Endodermal cell (in vitro differentiated cells): ENCODE data around the gene CSAD. TPM values are rescaled to one million over a fixed set of nuclear protein-coding genes. Genes with fewer than 3 reads are reported as not detected.
"Not testable (repeated sequence)": the region's sequence is repeated elsewhere in the genome, so short reads cannot be mapped to it uniquely, and the experiment has no call there.

Experiments used
- DNase-seq: peaks from one replicate; pipeline ENCODE4 v3.0.0-alpha.2; 2017
- H3K27ac ChIP-seq: 2 replicates; pipeline ENCODE4 v1.5.1; 2013; ENCODE audit warnings: mild to moderate bottlenecking, low read depth, low read length, moderate library complexity
- H3K27me3 ChIP-seq: 2 replicates; pipeline ENCODE4 v1.6.1; 2013; ENCODE audit warnings: mild to moderate bottlenecking, low read length, moderate library complexity; ENCODE audit not compliant: insufficient read depth, control insufficient read depth, poor library complexity, severe bottlenecking
- H3K36me3 ChIP-seq: 2 replicates; pipeline ENCODE4 v1.7.0; 2013; ENCODE audit warnings: mild to moderate bottlenecking, low read length, moderate library complexity; ENCODE audit not compliant: control insufficient read depth, insufficient read depth
- H3K4me1 ChIP-seq: one replicate; pipeline ENCODE4 v1.7.0; 2013; ENCODE audit warnings: low read length; ENCODE audit not compliant: control insufficient read depth, insufficient read depth
- H3K4me3 ChIP-seq: 2 replicates; pipeline ENCODE4 v1.5.1; 2013; ENCODE audit warnings: mild to moderate bottlenecking, low read length, moderate library complexity
- H3K9ac ChIP-seq: 2 replicates; pipeline ENCODE4 v1.6.1; 2013; ENCODE audit warnings: mild to moderate bottlenecking, low read length, moderate library complexity; ENCODE audit not compliant: poor library complexity, severe bottlenecking; ENCODE audit errors: extremely low read depth
- H3K9me3 ChIP-seq: 2 replicates; pipeline ENCODE4 v1.6.1; 2013; ENCODE audit warnings: mild to moderate bottlenecking, low read length, moderate library complexity; ENCODE audit not compliant: control insufficient read depth
- H3K27ac Mint-ChIP-seq: 2 replicates; pipeline ENCODE4 v1.8.0; 2020; ENCODE audit warnings: mixed read lengths
- H3K27me3 Mint-ChIP-seq: 2 replicates; pipeline ENCODE4 v1.8.0; 2021; ENCODE audit warnings: mild to moderate bottlenecking, mixed read lengths; ENCODE audit not compliant: insufficient read depth
- H3K36me3 Mint-ChIP-seq: 2 replicates; pipeline ENCODE4 v1.8.0; 2020; ENCODE audit warnings: low read depth, mixed read lengths
- H3K4me1 Mint-ChIP-seq: 2 replicates; pipeline ENCODE4 v1.8.0; 2020; ENCODE audit warnings: mixed read lengths
- H3K4me3 Mint-ChIP-seq: 2 replicates; pipeline ENCODE4 v1.8.0; 2020; ENCODE audit warnings: mild to moderate bottlenecking, moderate library complexity, mixed read lengths
- H3K9me3 Mint-ChIP-seq: 2 replicates; pipeline ENCODE4 v1.8.0; 2020; ENCODE audit warnings: mild to moderate bottlenecking, mixed read lengths
- WGBS, 2 experiments: methylation state at CpG; one replicate each; pipeline versions ENCODE4 v1.1.5 to v1.1.7; 2013; ENCODE audit warnings: missing lambda C conversion rate in 2 of 2, mixed read lengths in 1 of 2; ENCODE audit not compliant: insufficient coverage in 1 of 2, insufficient read length in 1 of 2; 5-methylcytosine and 5-hydroxymethylcytosine counted together
- total RNA-seq, 2 donors: library from RNA; stranded (reverse); fragmentation: NEBNext Ultra II Directional in 1 of 2; extraction: Animal tissue kit (Norgen Biotek cat#: 25700) in 1 of 2; gene quantifications; 2 replicates in 1 of 2; 3 replicates in 1 of 2; pipeline ENCODE4 v1.2.1, GENCODE V29; 2021
- TF ChIP-seq, protein P1 (sequence below): fragments of 200-600 bp; sonication (generic); conservative IDR thresholded peaks from 2 replicates; pipeline ENCODE4 v1.5.0; 2021; ENCODE audit warnings: antibody characterized with exemption, mild to moderate bottlenecking

Gene CSAD
- total RNA-seq, 2 donors from 2014 or later: 24.9 to 38.2 TPM

DNA sequence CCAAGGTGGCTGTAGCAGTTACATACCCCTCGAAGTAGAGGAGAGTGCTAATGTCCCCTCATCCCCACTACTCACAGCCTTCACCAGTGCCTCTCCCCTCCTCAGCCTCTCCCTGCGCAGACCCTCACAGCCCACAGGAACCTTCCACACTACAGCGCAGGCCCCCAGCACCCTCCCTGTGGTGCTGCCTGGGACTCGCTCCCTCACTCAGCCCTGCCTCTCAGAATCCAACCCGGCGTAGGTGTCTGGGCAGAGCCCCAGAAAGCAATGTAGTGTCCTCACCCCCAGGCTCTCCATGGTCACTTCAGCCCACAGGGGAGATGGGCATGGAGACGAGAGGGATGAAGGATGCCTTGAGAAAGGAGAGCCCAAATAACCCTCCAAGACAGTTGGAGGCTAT lies 11.1 kb downstream of the CSAD start:
- Histone ChIP-seq H3K9ac (no peak overlapping the region), H3K4me3 (no peak overlapping the region), H3K9me3 (no peaks in the 10 kb centered on the region), H3K36me3 (peaks cover 6% of the 10 kb centered on the region), H3K4me1 (no peaks in the 10 kb centered on the region), H3K27ac (no peak overlapping the region), H3K27me3 (no peaks in the 10 kb centered on the region)
- H3K27me3 Mint-ChIP-seq: peaks cover 71% of the 10 kb centered on the region
- WGBS, 2 experiments: 80 to 99% methylated on average over 2 to 7 of the region's 7 CpGs
- no peaks in the 10 kb centered on the region for H3K9me3 Mint-ChIP-seq
- H3K4me3 Mint-ChIP-seq: no peak overlapping the region
- peaks cover 12% of the 10 kb centered on the region for H3K36me3 Mint-ChIP-seq
- TF ChIP-seq, protein P1, sequence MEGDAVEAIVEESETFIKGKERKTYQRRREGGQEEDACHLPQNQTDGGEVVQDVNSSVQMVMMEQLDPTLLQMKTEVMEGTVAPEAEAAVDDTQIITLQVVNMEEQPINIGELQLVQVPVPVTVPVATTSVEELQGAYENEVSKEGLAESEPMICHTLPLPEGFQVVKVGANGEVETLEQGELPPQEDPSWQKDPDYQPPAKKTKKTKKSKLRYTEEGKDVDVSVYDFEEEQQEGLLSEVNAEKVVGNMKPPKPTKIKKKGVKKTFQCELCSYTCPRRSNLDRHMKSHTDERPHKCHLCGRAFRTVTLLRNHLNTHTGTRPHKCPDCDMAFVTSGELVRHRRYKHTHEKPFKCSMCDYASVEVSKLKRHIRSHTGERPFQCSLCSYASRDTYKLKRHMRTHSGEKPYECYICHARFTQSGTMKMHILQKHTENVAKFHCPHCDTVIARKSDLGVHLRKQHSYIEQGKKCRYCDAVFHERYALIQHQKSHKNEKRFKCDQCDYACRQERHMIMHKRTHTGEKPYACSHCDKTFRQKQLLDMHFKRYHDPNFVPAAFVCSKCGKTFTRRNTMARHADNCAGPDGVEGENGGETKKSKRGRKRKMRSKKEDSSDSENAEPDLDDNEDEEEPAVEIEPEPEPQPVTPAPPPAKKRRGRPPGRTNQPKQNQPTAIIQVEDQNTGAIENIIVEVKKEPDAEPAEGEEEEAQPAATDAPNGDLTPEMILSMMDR: no peak
- H3K27ac Mint-ChIP-seq: no peak overlapping the region
- peaks cover 14% of the 10 kb centered on the region for H3K4me1 Mint-ChIP-seq
- no peak for DNase-seq

DNA sequence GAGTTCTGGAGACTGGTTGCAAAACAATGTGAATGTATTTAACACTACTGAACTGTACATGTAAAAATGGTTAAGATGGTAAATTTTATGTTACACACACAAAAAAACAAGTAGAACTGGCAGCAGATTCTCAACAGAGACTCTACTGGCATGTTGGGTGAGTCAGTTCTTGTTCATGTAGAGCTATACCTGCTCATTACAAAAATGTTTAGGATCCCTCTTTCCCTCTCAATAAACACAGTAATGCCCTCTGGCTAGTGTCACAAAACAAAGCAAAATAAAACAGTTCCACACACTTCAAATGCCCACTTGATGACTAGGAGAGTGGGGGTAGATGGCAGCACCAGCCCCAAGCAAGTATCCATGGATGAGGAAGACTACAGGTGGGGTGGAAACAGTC lies 13.9 kb downstream of the CSAD start:
- peaks cover 14% of the 10 kb centered on the region for H3K36me3 Mint-ChIP-seq
- Histone ChIP-seq H3K4me3 (no peak overlapping the region), H3K27ac (no peak overlapping the region), H3K9ac (no peak overlapping the region), H3K4me1 (no peaks in the 10 kb centered on the region), H3K9me3 (no peaks in the 10 kb centered on the region), H3K27me3 (no peaks in the 10 kb centered on the region), H3K36me3 (peaks cover 6% of the 10 kb centered on the region)
- TF ChIP-seq, protein P1: no peak
- H3K9me3 Mint-ChIP-seq: no peaks in the 10 kb centered on the region
- peaks cover 9% of the 10 kb centered on the region for H3K4me1 Mint-ChIP-seq
- H3K27ac Mint-ChIP-seq: no peak overlapping the region
- no peak overlapping the region for H3K4me3 Mint-ChIP-seq
- H3K27me3 Mint-ChIP-seq: peaks cover 62% of the 10 kb centered on the region
- DNase-seq: no peak

DNA sequence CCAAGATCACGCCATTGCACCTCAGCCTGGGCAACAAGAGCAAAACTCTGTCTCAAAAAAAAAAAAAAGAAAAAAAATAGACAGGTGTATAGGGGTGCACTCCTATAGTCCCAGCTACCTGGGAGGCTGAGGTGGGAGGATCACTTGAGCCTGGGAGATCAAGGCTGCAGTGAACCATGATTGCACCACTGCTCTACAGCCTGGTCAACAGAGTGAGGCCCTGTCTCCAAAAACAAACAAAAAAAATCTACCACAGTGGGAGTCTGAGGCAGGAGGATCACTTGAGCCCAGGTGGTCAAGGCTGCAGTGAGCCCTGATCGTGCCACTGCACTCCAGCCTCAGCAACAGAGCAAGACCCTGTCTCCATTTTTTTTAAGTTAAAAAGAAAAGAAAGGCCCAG lies 17.7 kb downstream of the CSAD start:
- H3K36me3 ChIP-seq, H3K4me3 ChIP-seq, H3K4me1 ChIP-seq, H3K4me1 Mint-ChIP-seq, H3K36me3 Mint-ChIP-seq, H3K9me3 Mint-ChIP-seq, H3K27me3 ChIP-seq, H3K27ac ChIP-seq, H3K4me3 Mint-ChIP-seq, H3K9me3 ChIP-seq, DNase-seq, H3K9ac ChIP-seq, H3K27ac Mint-ChIP-seq: not testable (repeated sequence)
- peaks cover 55% of the 10 kb centered on the region for H3K27me3 Mint-ChIP-seq
- 98 to 100% methylated on average over 1 to 2 of the region's 2 CpGs for WGBS, 2 experiments

DNA sequence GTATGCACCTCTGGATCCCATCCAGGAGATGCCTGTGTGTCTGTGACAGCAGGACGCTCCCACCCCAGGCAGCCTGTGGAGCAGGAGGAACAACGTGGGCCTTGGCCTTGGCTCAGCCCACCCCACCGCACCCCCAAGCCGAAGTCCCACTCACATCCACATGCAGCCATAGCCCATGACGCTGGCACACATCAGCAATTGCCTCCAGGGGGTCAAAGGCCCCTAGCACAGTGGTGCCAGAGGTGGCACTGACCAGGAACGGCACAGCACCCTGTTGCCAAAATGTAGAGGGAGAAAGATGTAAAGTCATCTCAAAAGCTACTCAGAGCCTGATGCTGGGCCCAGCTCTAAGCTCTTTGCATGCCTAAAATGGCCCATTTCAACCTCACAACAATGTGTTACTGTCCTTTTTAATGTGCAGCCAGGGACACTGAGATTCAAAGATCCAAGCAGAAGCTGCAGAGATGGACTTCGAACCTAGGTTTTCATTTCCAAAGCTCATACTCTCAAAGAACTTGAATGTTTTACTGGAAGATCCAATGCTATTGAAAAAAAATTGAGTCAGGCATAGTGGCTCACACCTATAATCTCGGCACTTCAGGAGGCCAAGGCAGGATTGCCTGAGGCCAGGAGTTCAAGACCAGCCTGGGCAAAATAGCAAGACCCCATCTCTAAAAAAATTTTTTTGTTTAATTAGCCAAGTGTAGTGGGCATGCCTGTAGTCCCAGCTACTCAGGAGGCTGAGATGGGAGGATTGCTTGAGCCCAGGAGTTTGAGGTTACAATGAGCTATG lies 19.4 kb downstream of the CSAD start:
- H3K4me3 Mint-ChIP-seq: no peak overlapping the region
- Histone ChIP-seq H3K27ac (no peak overlapping the region), H3K36me3 (peaks cover 6% of the 10 kb centered on the region), H3K27me3 (no peaks in the 10 kb centered on the region), H3K4me3 (no peak overlapping the region), H3K9ac (no peak overlapping the region), H3K4me1 (no peaks in the 10 kb centered on the region), H3K9me3 (no peaks in the 10 kb centered on the region)
- H3K4me1 Mint-ChIP-seq: peaks cover 6% of the 10 kb centered on the region
- no peak overlapping the region for H3K27ac Mint-ChIP-seq
- no peaks in the 10 kb centered on the region for H3K9me3 Mint-ChIP-seq
- no peak for DNase-seq
- peaks cover 44% of the 10 kb centered on the region for H3K27me3 Mint-ChIP-seq
- peaks cover 3% of the 10 kb centered on the region for H3K36me3 Mint-ChIP-seq
- WGBS, 2 experiments: 94 to 96% methylated on average over 7 to 8 of the region's 8 CpGs
- TF ChIP-seq, protein P1: no peak
